Suprapubic skin (tissue), 3 donors: ENCODE results near the gene TRDN.

Experiments used
- CTCF ChIP-seq, 2 donors: fragments of 200-600 bp in 1 of 2; fragments of 450-650 bp in 1 of 2; sonication (generic) in 1 of 2; IDR thresholded peaks; one replicate each; pipeline ENCODE4 v1.5.1; 2016 to 2019; ENCODE audit warnings: antibody characterized with exemption in 2 of 2, mild to moderate bottlenecking in 1 of 2, moderate library complexity in 1 of 2
- EP300 ChIP-seq: sonication (generic); formaldehyde crosslinking; IDR thresholded peaks from one replicate; pipeline ENCODE4 v1.6.1; 2017; ENCODE audit warnings: antibody characterized with exemption
- POLR2A ChIP-seq, 2 donors: fragments of 450-650 bp; IDR thresholded peaks; one replicate each; pipeline ENCODE4 v1.6.1; 2017; ENCODE audit warnings: antibody characterized with exemption in 2 of 2, mild to moderate bottlenecking in 2 of 2, moderate library complexity in 2 of 2

GRCh38 chr6:123641497-123641896, 4.7 kb upstream of the TRDN start:
- TF ChIP-seq POLR2A (IDR thresholded peaks at IDR 0.05) (no peak), CTCF (IDR thresholded peaks at IDR 0.05) (no peak), EP300 (no peak)
